COR-L47 (cell line): ENCODE data around the gene VDR.

Experiments used
- DNase-seq: peaks from one replicate; lab custom pipeline; 2025; lab: John Stamatoyannopoulos, UW

VDR gene

DNA sequence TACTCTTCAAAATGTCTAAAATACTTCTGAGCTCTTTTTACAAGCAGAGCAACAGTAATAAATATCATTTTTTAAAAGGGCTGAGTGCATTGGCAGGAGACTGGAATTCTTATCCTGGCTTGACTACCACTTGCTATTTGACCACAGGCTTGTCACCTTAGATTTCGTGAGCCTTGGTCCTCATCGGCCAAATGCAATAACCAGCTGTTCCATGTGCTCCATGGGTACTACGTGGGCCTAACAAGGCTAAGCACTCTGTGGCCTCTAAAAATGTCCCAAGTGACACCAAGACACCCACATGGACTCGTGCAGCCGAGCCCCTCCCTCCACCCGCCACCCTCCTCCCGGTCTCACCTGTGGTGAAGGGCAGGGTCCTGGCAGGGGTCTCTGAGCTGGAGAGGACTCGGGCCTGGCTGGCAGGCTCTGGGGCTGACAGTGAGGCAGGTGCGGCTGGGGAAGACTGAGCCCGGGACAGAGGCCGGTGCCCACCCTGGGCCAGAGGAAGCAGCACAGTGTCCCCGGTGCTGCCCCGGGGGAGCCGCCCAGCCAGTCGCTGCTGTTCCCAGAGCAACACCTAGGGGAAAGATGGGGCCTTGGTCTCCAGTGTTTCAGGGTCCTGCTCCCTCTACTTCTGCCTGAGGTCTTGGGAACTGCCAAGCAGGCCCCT is 111.6 kb downstream of the VDR start:
- DNase-seq: no peak

- no peak for DNase-seq
These were observed 112.9 kb downstream of the VDR start for GRCh38 chr12:47791874-47792273.
